K562 (cell line): ENCODE measurements around the gene TTC38. TPM values are rescaled to one million over a fixed set of nuclear protein-coding genes. Genes with fewer than 3 reads are reported as not detected.

Source experiments
- ATAC-seq: fragments of 200-7000 bp; cut with Tn5 transposase; 3 replicates; pipeline ENCODE4 v1.9.1; 2020; ENCODE audit warnings: moderate library complexity
- BruUV-seq: library from RNA; stranded (reverse); fragments of 400-500 nt; replicated peaks from 2 replicates; lab custom pipeline; 2021; lab: Mats Ljungman, UMichigan
- CTCF ChIA-PET: fragments of 300-600 bp; formaldehyde crosslinking; extraction: SDS; loops from one replicate; lab custom pipeline; 2021; ENCODE audit warnings: low intra/inter-chr PET ratio; lab: Yijun Ruan, JAX
- POLR2A ChIA-PET: fragments of 300-600, 350-650 bp; sonication (Branson Sonifier 250); formaldehyde crosslinking; extraction: SDS; loops from one replicate; lab custom pipeline; 2021; ENCODE audit warnings: antibody characterized with exemption, inconsistent platforms; lab: Yijun Ruan, JAX
- DNase-seq, 4 experiments: peaks; one replicate each; pipeline versions ENCODE4 v3.0.0 to v3.0.0-alpha.2; 2011 to 2018; ENCODE audit warnings: low spot score in 3 of 4, mixed read lengths in 3 of 4; ENCODE audit errors: extremely low read depth in 1 of 4
- FAIRE-seq: peaks from 2 replicates; lab custom pipeline; 2011; peaks lifted over from hg19 to GRCh38; lab: Jason Lieb, UNC
- H2AFZ ChIP-seq: 2 replicates; pipeline ENCODE4 v1.6.0; 2011; ENCODE audit warnings: low read depth, low read length, control low read depth, inconsistent platforms
- H3K27ac ChIP-seq: fragments of 200-600 bp; 3 replicates; pipeline ENCODE4 v1.8.0; 2011; ENCODE audit warnings: low read depth, mild to moderate bottlenecking, control low read depth, inconsistent platforms, low read length, moderate library complexity, mixed read lengths; ENCODE audit errors: extremely low read depth
- H3K27me3 ChIP-seq, 2 experiments: fragments of 300-600 bp in 1 of 2; 2 replicates in 1 of 2; 3 replicates in 1 of 2; pipeline versions ENCODE4 v1.6.0 to v1.8.0; 2011; ENCODE audit warnings: inconsistent platforms in 2 of 2, low read length in 2 of 2, mild to moderate bottlenecking in 1 of 2, mixed read lengths in 1 of 2, moderate library complexity in 1 of 2; ENCODE audit not compliant: control insufficient read depth in 2 of 2, insufficient read depth in 2 of 2
- H3K36me3 ChIP-seq: fragments of 300-600 bp; 3 replicates; pipeline ENCODE4 v1.8.0; 2011; ENCODE audit warnings: mild to moderate bottlenecking, low read length, inconsistent platforms; ENCODE audit not compliant: control insufficient read depth, insufficient read depth
- H3K4me1 ChIP-seq, 2 experiments: fragments of 200-600 bp in 1 of 2; replicated peaks in 1 of 2; 2 replicates in 1 of 2; 3 replicates in 1 of 2; pipeline versions ENCODE4 v1.5.1 to v1.8.0; 2011; ENCODE audit warnings: inconsistent platforms in 2 of 2, low read length in 2 of 2, mild to moderate bottlenecking in 1 of 2, mixed read lengths in 1 of 2, moderate library complexity in 1 of 2; ENCODE audit not compliant: control insufficient read depth in 2 of 2, insufficient read depth in 2 of 2
- H3K4me2 ChIP-seq: 2 replicates; pipeline ENCODE4 v1.6.1; 2011; ENCODE audit warnings: low read length, control low read depth, inconsistent platforms, mixed read lengths; ENCODE audit not compliant: insufficient read depth
- H3K4me3 ChIP-seq: fragments of 200-600 bp; sonication (generic), shearing (Covaris generic); 2 replicates; pipeline ENCODE4 v1.5.1; 2016; ENCODE audit warnings: control low read depth, inconsistent platforms
- H3K79me2 ChIP-seq: fragments of 200-600 bp; 3 replicates; pipeline ENCODE4 v1.8.0; 2011; ENCODE audit warnings: low read length, inconsistent platforms; ENCODE audit not compliant: control insufficient read depth, insufficient read depth
- H3K9ac ChIP-seq, 2 experiments: 2 replicates each; pipeline versions ENCODE4 v1.6.0 to v1.6.1; 2011; ENCODE audit warnings: low read depth in 2 of 2, low read length in 2 of 2, control low read depth in 1 of 2, inconsistent platforms in 1 of 2, mild to moderate bottlenecking in 1 of 2, mixed read lengths in 1 of 2; ENCODE audit not compliant: insufficient read depth in 1 of 2
- H3K9me1 ChIP-seq: one replicate; pipeline ENCODE4 v1.6.0; 2011; ENCODE audit warnings: inconsistent platforms, mild to moderate bottlenecking, low read length, moderate library complexity; ENCODE audit not compliant: control insufficient read depth, insufficient read depth
- H3K9me3 ChIP-seq: replicated peaks from 2 replicates; pipeline ENCODE4 v1.5.1; 2011; ENCODE audit warnings: low read depth, low read length, inconsistent platforms; ENCODE audit not compliant: control insufficient read depth, insufficient read depth
- H4K20me1 ChIP-seq: replicated peaks from 2 replicates; pipeline ENCODE4 v1.6.1; 2011; ENCODE audit warnings: low read length, inconsistent platforms, mixed read lengths; ENCODE audit not compliant: control insufficient read depth, insufficient read depth
- CBX3 ChIP-seq, 2 experiments: IDR thresholded peaks; 1 replicate in 1 of 2; 2 replicates in 1 of 2; pipeline ENCODE4 v1.6.1; 2012; ENCODE audit warnings: inconsistent platforms in 2 of 2, low read length in 2 of 2, borderline replicate concordance in 1 of 2, control low read depth in 1 of 2
- DNMT1 ChIP-seq: fragments of 450-650 bp; IDR thresholded peaks from 2 replicates; pipeline ENCODE4 v1.6.1; 2016; ENCODE audit warnings: antibody characterized with exemption, mild to moderate bottlenecking
- GTF2E2 ChIP-seq: fragments of 200-800 bp; sonication (Bioruptor generic); IDR thresholded peaks from 2 replicates; pipeline ENCODE4 v1.6.1; 2016; ENCODE audit warnings: missing genetic modification characterization, missing compliant biosample characterization
- NFE2 ChIP-seq: IDR thresholded peaks from 2 replicates; pipeline ENCODE4 v1.6.1; 2014; ENCODE audit warnings: antibody characterized with exemption, low read depth
- PHF21A ChIP-seq: fragments of 450-650 bp; IDR thresholded peaks from 2 replicates; pipeline ENCODE4 v1.6.1; 2017; ENCODE audit warnings: low read depth, borderline replicate concordance
- PPARD ChIP-seq: fragments of 250-450 bp; sonication (Bioruptor Pico); IDR thresholded peaks from 2 replicates; pipeline ENCODE4 v1.8.0; 2022; ENCODE audit warnings: inconsistent platforms, mild to moderate bottlenecking, moderate library complexity
- RBFOX2 ChIP-seq: fragments of 200-400 bp; formaldehyde crosslinking; IDR thresholded peaks from 2 replicates; pipeline ENCODE4 v1.6.1; 2017; ENCODE audit warnings: low read depth, mild to moderate bottlenecking, low read length, moderate library complexity
- ZNF347 ChIP-seq: fragments of 450-650 bp; formaldehyde crosslinking; IDR thresholded peaks from 2 replicates; pipeline ENCODE4 v1.4.0; 2020; ENCODE audit warnings: low read depth, mild to moderate bottlenecking, moderate library complexity
- WGBS: fragments of 100-300 bp; shearing (Covaris generic); methylation state at CpG from one replicate; pipeline ENCODE4 v1.1.6; 2016; ENCODE audit warnings: low coverage, mixed read lengths; ENCODE audit not compliant: insufficient coverage; ENCODE audit errors: missing lambda C conversion rate; 5-methylcytosine and 5-hydroxymethylcytosine counted together
- in situ Hi-C: fragments of 300-500 bp; cut with MboI; formaldehyde crosslinking; loops from 4 replicates; pipeline ENCODE4 v1.15.0; 2018; ENCODE audit warnings: inconsistent platforms, mixed read lengths
- intact Hi-C: fragments of 100-400 bp; cut with micrococcal nuclease; formaldehyde crosslinking; loops from 2 replicates; pipeline ENCODE4 v1.14.2; 2022
- polyA plus RNA-seq, 8 experiments: library from polyadenylated mRNA; depleted of rRNA in 4 of 8; stranded (reverse) in 5 of 8; unstranded in 3 of 8; fragments of >200 nt; fragmentation: Nextera tagmentation in 2 of 8; fragmentation: Illumina TruSeq in 1 of 8; extraction: Ambion mirVana in 2 of 8; extraction: Trizol in 1 of 8; gene quantifications; 2 replicates each; pipeline versions ENCODE4 v1.2.1 to v1.2.3, GENCODE V29; 2011 to 2014; ENCODE audit warnings: inconsistent platforms in 1 of 8, missing spikeins in 1 of 8
- total RNA-seq, 7 experiments: library from RNA; depleted of rRNA in 6 of 7; stranded (reverse); fragments of >200 nt in 6 of 7; fragmentation: Illumina TruSeq in 2 of 7; extraction: Trizol in 2 of 7; gene quantifications; 2 replicates each; pipeline versions ENCODE4 v1.2.1 to v1.2.3, GENCODE V29; 2011 to 2021; ENCODE audit warnings: low replicate concordance in 1 of 7
- TF ChIP-seq, protein P1 (sequence below): IDR thresholded peaks from 2 replicates; pipeline ENCODE4 v1.6.1; 2014; ENCODE audit warnings: antibody characterized with exemption
- TF ChIP-seq, protein P2 (sequence below): sonication (generic); formaldehyde crosslinking; IDR thresholded peaks from 2 replicates; pipeline ENCODE4 v1.8.0; 2022; ENCODE audit warnings: mild to moderate bottlenecking, missing genetic modification reagents

TTC38 gene
- total and polyA plus RNA-seq, 9 of the 15 experiments (the other 6 are each of a cell fraction or from before 2014, with no cell fraction given): 0.84 to 28.4 (median 18.1) TPM

DNA sequence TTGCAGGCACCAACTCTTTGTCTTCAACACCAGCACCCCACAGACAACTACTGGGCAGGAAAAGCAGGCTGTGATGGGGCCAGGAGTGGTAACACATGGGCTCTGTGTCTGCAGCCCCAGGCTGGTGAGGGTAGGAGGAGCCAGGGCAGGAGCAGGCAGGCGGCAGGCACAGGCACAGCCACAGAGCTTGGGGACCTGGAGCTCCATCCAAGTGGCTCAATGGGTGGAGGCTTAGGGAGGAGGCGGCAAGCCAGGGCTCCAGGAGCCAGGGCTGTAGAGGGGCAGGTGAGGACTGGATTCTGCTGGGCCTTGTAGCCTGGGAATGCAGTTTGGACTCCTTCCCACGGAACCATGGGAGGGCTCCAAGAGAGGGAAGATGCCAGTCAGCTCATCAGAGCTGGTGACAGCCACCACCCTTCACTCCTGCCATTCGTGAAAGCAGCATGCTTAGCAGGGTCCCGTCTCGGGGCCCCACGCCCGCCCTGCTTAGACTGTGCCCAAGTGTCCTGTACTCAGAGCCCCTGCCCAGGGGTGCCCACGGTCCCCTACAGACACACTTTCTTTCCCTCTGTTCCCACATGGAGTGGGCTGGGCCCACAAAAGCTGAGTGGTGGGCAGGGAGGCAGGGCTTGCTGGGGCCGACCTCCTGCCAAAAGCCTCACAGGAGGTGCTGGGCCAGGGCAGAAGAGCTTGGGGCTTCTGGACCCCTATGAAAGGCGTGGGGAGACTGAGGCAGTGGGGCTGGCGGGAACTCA is 12.4 kb downstream of the TTC38 start:
- Histone ChIP-seq H3K4me2 (no peak overlapping the region), H3K9me3 (no peaks in the 10 kb centered on the region), H3K9ac (no peak overlapping the region), H2AFZ (no peak overlapping the region), H3K9me1 (no peaks in the 10 kb centered on the region), H3K4me3 (no peak overlapping the region), H3K36me3 (peaks cover 82% of the 10 kb centered on the region), H3K27me3 (no peaks in the 10 kb centered on the region), H3K4me1 (no peaks in the 10 kb centered on the region; a peak in 2 of 5 replicates), H4K20me1 (no peaks in the 10 kb centered on the region), H3K79me2 (no peaks in the 10 kb centered on the region), H3K27ac (no peak overlapping the region)
- TF ChIP-seq RBFOX2 (0 out of 2 replicates have a peak, but pooled peaks have one; percentile 3), NFE2 (no peak)
- no TSS peak for BruUV-seq
- ATAC-seq (no peak), FAIRE-seq (no peak), DNase-seq (no peak)
- in situ Hi-C loops (no loop called here), intact Hi-C loops (no loop called here)
- POLR2A ChIA-PET: interaction anchor here (0.6 to 4.3 kb wide), 3 partner anchors 11 to 31 kb away, joined by 3 to 28 read pairs (median 3); partner anchors contain the start of gene TTC38
- CTCF ChIA-PET: no interaction called here
- WGBS: 98% methylated on average over 6 of the region's 12 CpGs

DNA sequence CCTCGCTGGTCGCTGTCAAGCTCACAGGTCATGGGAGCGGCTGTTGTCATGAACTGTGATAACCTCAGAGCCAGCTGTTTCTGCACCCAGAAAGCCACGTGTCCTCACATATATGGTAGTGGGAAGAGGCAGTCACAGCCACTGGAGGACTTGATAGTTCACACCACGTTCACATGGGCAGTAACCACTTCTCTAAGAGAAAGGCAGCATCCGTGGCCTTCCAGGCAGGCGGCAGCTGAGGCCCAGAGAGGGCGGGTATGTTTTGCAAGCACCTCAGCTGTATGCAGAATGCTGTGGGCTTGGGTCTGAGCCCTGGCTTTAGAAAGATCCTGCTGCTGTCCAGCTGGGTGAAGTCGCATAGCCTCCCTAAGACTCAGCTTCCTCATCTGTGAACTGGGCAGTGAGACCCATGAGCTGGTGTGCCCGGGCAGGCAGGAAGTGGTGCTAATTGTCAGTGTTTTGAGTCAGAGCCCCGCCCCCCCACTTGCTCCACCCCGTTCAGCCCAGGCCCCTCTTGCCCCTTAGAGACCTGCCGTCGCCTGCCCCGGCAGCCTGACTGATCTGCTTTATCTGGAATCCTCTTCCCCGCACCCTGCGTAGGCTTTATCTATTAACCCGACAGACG is 13.3 kb downstream of the TTC38 start:
- ChIA-PET POLR2A (interaction anchor here (0.6 to 4.3 kb wide), 3 partner anchors 12 to 30 kb away, joined by 3 to 28 read pairs (median 3); partner anchors contain the start of gene TTC38), CTCF (no interaction called here)
- peaks cover 78% of the 10 kb centered on the region for H3K36me3 ChIP-seq
- no peak for TF ChIP-seq ZNF347
- TF ChIP-seq, protein P1, sequence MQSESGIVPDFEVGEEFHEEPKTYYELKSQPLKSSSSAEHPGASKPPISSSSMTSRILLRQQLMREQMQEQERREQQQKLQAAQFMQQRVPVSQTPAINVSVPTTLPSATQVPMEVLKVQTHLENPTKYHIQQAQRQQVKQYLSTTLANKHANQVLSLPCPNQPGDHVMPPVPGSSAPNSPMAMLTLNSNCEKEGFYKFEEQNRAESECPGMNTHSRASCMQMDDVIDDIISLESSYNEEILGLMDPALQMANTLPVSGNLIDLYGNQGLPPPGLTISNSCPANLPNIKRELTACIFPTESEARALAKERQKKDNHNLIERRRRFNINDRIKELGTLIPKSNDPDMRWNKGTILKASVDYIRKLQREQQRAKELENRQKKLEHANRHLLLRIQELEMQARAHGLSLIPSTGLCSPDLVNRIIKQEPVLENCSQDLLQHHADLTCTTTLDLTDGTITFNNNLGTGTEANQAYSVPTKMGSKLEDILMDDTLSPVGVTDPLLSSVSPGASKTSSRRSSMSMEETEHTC: no peak
- no peak for TF ChIP-seq GTF2E2 (tag)
- no peak for TF ChIP-seq CBX3 (IDR thresholded peaks at IDR 0.05; ENCODE audit: borderline replicate concordance in 1 of 2, low read length in 2 of 2)
- TF ChIP-seq PHF21A: no peak
- TF ChIP-seq PPARD (CRISPR knock-in tag): no peak
- TF ChIP-seq, protein P2, sequence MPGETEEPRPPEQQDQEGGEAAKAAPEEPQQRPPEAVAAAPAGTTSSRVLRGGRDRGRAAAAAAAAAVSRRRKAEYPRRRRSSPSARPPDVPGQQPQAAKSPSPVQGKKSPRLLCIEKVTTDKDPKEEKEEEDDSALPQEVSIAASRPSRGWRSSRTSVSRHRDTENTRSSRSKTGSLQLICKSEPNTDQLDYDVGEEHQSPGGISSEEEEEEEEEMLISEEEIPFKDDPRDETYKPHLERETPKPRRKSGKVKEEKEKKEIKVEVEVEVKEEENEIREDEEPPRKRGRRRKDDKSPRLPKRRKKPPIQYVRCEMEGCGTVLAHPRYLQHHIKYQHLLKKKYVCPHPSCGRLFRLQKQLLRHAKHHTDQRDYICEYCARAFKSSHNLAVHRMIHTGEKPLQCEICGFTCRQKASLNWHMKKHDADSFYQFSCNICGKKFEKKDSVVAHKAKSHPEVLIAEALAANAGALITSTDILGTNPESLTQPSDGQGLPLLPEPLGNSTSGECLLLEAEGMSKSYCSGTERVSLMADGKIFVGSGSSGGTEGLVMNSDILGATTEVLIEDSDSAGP (CRISPR knock-in tag): no peak
- TF ChIP-seq DNMT1: no peak

More for the DNA sequence above, 13.3 kb downstream of the TTC38 start:
- 84% methylated on average over 13 of the region's 19 CpGs for WGBS
- BruUV-seq: no TSS peak
- in situ Hi-C loops: no loop called here
- no peak for DNase-seq
- Histone ChIP-seq H2AFZ (no peak overlapping the region), H3K4me1 (no peaks in the 10 kb centered on the region; a peak in 1 of 5 replicates), H3K9me1 (no peaks in the 10 kb centered on the region), H4K20me1 (no peaks in the 10 kb centered on the region), H3K9me3 (no peaks in the 10 kb centered on the region), H3K79me2 (no peaks in the 10 kb centered on the region), H3K27me3 (no peaks in the 10 kb centered on the region), H3K9ac (no peak overlapping the region), H3K4me2 (no peak overlapping the region), H3K27ac (no peak overlapping the region), H3K4me3 (no peak overlapping the region)
- FAIRE-seq: no peak
- intact Hi-C loops: no loop called here
- no peak for ATAC-seq
